H7 (cell line): Measurements from ENCODE around the gene NAA40. TPM values are rescaled to one million over a fixed set of nuclear protein-coding genes. Genes with fewer than 3 reads are reported as not detected.

Experiments
- DNase-seq: peaks from one replicate; pipeline ENCODE4 v3.0.0; 2012
- H3K27me3 ChIP-seq: 2 replicates; pipeline ENCODE4 v1.6.0; 2011; ENCODE audit warnings: mild to moderate bottlenecking, low read length; ENCODE audit not compliant: control insufficient read depth, insufficient read depth
- H3K36me3 ChIP-seq: replicated peaks from 2 replicates; pipeline ENCODE4 v1.5.1; 2011; ENCODE audit warnings: low read length; ENCODE audit not compliant: control insufficient read depth, insufficient read depth
- H3K4me3 ChIP-seq: 2 replicates; pipeline ENCODE4 v1.5.1; 2011; ENCODE audit warnings: low read depth, mild to moderate bottlenecking, control low read depth, low read length, moderate library complexity; ENCODE audit not compliant: insufficient read depth
- total RNA-seq: library from RNA; depleted of rRNA; stranded (reverse); fragments of >200 nt; shearing (Covaris generic); gene quantifications from 2 replicates; pipeline ENCODE4 v1.2.3, GENCODE V29; 2014; rRNA removed

Gene NAA40
- total RNA-seq, 1 experiment from 2014 or later: 15.0 TPM

DNA sequence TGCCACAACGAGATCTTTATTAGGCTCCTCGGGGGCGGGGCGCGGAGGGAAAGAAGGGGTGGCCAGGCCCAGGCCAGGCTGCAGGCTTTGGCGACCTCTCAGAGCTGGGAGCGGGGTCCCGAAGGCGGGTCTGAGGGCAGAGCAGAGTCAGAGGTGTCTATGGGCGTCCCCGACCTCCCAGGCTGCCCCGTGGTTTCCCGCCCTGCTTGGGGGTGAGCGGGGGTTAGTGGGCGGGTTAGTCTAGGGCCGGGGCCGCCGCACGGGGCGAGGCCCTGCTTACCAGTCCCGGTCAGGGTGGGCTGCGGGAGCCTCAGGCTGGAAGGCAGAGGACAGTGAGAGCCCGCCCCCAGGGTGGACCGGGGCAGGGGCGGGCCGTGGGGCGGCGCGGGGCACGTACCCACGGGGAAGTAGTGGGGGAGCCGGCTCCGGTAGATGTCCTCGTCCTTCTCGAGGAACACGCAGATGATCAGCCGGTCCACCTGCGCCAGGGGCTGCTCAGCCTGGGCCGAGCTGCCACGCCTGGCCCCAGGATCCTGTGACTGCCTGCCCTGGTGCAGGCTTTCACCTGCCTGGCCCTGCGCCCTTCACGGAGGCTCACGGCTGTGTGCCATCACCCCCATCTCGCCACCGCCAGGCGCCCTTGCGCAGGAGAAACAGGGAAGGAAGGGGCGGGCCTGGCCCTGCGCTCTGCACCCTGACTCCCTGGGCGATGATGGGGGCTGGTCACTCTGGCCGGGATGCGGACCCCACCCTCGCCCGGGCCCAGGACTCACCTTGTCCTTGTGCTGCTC lies 60.0 kb downstream of the NAA40 start:
- Histone ChIP-seq H3K36me3 (peaks cover 5% of the 10 kb centered on the region), H3K4me3 (peak overlapping the region; percentile 56)
- peak; percentile 93 for DNase-seq

DNA sequence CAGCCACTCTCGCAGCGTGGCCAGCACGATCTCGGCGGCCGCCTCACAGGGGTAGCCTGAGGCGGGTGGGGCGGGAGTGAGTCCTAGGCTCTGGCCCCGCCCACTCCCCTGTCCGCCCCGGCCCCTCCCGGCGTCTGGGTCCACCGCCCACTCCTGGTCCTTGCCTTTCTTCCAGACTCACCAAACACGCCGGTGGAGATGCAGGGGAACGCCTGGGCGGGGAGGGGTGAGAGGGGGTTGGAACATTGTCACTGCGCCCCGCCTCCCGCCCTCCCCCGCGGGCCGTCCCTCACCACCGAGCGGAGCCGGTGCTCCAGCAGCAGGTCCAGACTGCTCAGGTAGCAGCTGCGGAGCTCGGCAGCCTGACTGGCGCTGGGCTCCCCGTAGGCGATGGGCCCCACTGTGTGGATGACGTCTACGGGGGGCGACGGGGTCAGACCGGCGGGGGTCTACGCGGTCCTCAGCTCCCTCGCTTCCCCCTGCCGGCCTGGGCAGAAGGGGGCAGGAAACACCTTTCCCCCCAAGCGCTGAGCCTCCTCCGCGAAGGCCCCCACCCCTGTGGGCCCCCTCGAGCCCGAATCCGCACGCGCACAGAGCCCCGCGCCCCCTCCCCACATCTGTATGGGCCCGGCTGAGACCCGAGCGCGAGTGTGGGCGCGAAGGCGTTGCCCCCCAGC lies 60.7 kb downstream of the NAA40 start:
- peak; percentile 98 for DNase-seq
- Histone ChIP-seq H3K36me3 (peaks cover 5% of the 10 kb centered on the region), H3K4me3 (peak overlapping the region; percentile 56), H3K27me3 (peaks cover 4% of the 10 kb centered on the region; the same call in 1 of the 2 replicates)

More for the DNA sequence above, 60.0 kb downstream of the NAA40 start:
- H3K27me3 ChIP-seq: peaks cover 4% of the 10 kb centered on the region; the same call in 1 of the 2 replicates

DNA sequence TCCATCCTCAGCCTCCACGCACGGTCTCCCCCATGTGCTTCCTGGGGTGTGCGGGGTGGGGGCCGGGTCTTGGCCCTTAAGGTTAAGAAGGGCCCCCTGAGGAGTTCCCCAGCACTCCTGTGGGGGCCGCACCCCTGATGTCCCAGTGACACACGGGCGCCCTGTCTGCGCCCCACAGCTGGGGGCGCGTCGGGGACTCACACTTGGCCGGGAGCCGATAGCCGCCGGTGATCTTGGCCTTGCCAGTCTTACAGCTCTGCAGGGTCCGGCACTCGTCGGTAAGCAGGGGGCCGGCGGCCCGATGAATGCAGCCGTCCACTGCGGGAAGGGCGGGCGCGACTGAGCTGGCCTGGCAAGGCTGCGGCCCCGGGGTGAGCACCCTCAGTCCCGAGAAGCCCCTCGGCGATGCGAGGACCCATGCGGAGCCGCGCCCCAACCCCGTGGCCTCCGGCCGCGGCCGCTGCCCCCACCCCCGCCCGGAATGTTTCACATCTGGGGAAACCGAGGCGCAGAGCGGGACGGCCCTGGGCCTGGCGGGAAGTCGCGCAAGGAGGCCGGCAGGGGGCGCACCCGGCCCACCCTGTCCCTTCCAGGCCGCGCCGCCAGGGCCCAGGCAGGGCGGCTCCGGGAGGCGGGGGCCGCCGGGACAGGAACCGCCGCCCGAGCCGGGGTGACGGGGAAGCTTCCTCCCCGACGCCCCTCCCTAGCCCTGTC lies 61.4 kb downstream of the NAA40 start:
- DNase-seq: peak; percentile 99

GRCh38 chr11:64000740-64001483 lies 62.1 kb downstream of the NAA40 start:
- peaks cover 6% of the 10 kb centered on the region for H3K27me3 ChIP-seq
- H3K4me3 ChIP-seq: peak overlapping the region; percentile 28
- H3K36me3 ChIP-seq: peaks cover 3% of the 10 kb centered on the region
- peak; percentile 80 for DNase-seq

More for the DNA sequence above, 61.4 kb downstream of the NAA40 start:
- H3K4me3 ChIP-seq: peak overlapping the region; percentile 56
- peaks cover 4% of the 10 kb centered on the region; the same call in 1 of the 2 replicates for H3K27me3 ChIP-seq
- peaks cover 5% of the 10 kb centered on the region for H3K36me3 ChIP-seq

DNA sequence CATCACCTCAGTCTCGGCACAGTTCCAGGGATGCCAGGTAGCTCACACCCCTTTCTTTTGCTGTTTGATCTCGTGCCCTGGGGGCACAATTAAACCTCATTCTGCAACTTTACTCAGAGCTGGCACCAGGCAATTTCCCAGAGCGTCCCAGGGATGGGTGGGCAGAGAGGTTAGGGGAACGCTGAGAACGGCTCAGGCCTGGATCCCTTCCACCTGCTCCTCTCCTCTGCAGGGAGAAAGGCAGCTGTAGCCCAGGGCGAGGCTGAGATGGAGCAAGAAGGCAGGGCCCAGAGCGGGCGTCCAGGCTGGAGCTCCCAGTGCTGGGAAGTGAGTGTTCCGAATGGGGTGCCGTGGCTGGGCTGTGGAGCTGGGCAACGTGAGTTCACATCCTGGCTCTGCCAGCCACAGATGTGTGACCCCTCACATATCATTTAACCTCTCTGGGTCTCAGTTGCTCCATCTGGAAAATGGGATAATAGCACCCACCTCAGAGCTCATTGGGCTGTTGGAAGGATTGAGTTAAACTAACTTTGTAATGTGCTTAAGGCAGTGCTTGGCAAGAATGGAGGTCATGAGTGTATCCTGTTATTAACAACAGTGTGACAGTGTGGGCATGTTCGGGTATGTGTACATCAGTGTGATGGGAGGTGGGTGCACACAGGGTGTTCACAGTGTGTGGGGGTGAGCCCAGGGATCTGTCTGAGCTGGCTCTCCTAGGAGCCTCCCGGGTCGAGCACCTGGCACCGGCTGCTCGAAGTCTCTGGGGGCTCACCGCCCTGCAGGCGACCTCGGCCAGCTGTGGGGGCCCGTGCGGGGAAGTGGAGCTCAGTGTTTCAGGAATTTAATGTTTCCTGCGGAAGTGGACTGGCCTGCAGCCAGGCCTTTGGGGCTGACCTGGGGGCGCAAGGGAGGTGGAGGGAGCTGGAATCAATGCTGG lies 63.0 kb downstream of the NAA40 start:
- peaks cover 1% of the 10 kb centered on the region; the same call in 1 of the 2 replicates for H3K36me3 ChIP-seq
- no peak for DNase-seq
- H3K4me3 ChIP-seq: no peak overlapping the region
- peaks cover 12% of the 10 kb centered on the region for H3K27me3 ChIP-seq

DNA sequence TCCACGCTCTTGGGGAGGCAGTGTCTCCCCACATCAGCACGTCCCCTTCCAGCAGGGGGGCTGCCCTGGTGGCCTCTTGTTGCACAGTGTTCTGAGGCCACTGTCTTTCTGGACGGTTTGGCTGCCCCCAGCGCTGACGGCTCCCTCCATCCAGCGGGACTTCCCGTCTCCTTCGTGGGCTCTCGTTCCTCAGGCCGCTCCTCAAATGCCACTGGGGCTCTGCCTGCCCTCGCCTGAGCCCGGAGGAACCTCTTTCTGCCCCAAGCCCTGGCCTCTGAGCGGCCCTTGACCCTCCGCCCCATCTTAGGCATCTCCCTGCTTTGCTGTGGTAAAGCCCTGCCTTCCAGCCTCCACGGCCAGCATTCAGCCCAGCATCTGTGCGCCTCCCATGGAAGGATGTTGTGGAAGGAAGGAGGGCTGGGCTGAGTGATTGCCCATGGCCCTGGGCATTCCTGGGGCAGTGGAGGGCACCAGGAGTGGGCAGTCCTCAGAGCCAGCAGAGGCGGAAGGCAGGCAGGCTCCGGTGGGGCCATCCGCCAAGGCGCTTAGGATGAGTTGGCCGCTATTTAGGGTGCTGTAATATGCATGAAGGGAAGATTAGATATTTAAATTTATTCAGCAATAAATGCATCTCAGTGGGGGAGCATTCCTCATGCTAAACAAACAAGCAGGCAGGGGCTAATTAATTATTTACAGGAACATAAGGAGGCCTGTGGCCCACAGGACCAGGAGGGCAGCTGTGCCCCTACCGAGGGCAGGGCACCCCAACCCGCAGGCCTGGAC lies 65.2 kb downstream of the NAA40 start:
- H3K36me3 ChIP-seq: no peaks in the 10 kb centered on the region
- peaks cover 30% of the 10 kb centered on the region for H3K27me3 ChIP-seq
- no peak overlapping the region for H3K4me3 ChIP-seq
- no peak for DNase-seq

DNA sequence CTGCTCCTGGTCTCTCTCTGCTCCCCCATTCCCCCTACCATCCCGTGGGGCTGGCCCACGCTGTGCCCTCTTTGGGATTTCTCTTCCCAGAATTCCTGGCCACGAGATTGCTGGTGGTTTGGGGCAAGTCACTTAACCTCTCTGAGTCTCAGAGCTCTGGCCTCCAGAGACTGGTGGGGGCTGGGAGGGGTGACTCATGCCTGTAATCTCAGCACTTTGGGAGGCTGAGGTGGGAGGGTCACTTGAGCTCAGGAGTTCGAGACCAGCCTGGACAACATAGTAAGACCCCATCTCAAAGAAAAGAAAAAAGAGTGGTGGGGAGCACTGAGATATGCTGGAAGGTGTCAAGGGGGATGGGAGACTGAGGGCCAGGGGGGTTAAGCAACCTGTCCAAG lies 65.8 kb downstream of the NAA40 start:
- Histone ChIP-seq H3K36me3 (no peaks in the 10 kb centered on the region), H3K27me3 (peaks cover 32% of the 10 kb centered on the region), H3K4me3 (no peak overlapping the region)
- DNase-seq: no peak

GRCh38 chr11:64005691-64006090 lies 66.9 kb downstream of the NAA40 start:
- H3K27me3 ChIP-seq: peaks cover 32% of the 10 kb centered on the region
- no peak overlapping the region for H3K4me3 ChIP-seq

DNA sequence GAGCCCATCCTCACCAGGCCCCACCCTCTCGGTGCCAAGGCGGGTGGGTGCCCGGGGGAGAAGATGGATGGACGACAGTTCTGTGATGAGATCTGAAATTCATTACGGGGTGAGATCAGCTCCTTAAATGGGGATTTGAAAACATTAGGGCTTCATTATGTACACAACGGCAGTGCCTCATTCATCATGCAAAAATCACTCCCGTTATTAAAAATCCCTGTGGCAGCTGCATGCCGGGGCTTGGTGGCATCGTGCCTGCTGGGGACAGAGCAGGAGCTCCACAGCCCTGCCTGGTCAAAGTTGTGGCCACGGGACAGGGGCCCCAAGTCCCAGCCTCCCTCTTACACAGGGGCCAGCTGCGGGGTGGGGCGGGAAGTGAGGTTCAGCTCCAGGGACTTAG lies 67.6 kb downstream of the NAA40 start:
- no peak for DNase-seq
- Histone ChIP-seq H3K4me3 (no peak overlapping the region), H3K27me3 (peaks cover 30% of the 10 kb centered on the region), H3K36me3 (no peaks in the 10 kb centered on the region)

More at GRCh38 chr11:64005691-64006090, 66.9 kb downstream of the NAA40 start:
- H3K36me3 ChIP-seq: no peaks in the 10 kb centered on the region
- no peak for DNase-seq

Other genes starting within 250 kb of the NAA40 start
- gene ZFTA, start 170.2 kb upstream of the NAA40 start, total RNA-seq: 27.2 and 34.3 TPM in 2 replicates
- 106 and 107 TPM in 2 replicates for gene SPINDOC, start 125.5 kb upstream of the NAA40 start, total RNA-seq
- gene MARK2, start 99.9 kb upstream of the NAA40 start, total RNA-seq: 26.5 and 30.2 TPM in 2 replicates
- gene RCOR2, start 21.8 kb upstream of the NAA40 start, total RNA-seq: 63.5 and 66.8 TPM in 2 replicates
- 836 and 1,175 TPM in 2 replicates for gene COX8A, start 35.6 kb downstream of the NAA40 start, total RNA-seq
- gene OTUB1, start 47.4 kb downstream of the NAA40 start, total RNA-seq: 76.6 and 77.4 TPM in 2 replicates
- 0.94 and 1.7 TPM in 2 replicates for gene FLRT1, start 96.9 kb downstream of the NAA40 start, total RNA-seq
- gene MACROD1, start 227.1 kb downstream of the NAA40 start, total RNA-seq: 30.9 and 52.9 TPM in 2 replicates
- gene STIP1, start 247.2 kb downstream of the NAA40 start, total RNA-seq: 263 and 278 TPM in 2 replicates